ENCODE measurements around the gene APOA1. TPM values are rescaled to one million over a fixed set of nuclear protein-coding genes. Genes with fewer than 3 reads are reported as not detected.

Gene APOA1
- total and polyA plus RNA-seq, 2 donors (not counting 3 experiments of a cell fraction or from before 2014, with no cell fraction given): not detected

GRCh38 chr11:116821050-116821918 lies 16.1 kb downstream of the APOA1 start:
- dilution Hi-C loops (cut with MboI; ENCODE audit: extremely low pct_ligation_motif_present, low sequenced_read_pairs): no loop called here
- Histone ChIP-seq H3K4me3 (replicated peaks in 1 of 3; ENCODE audit: insufficient read depth in 1 of 3, low read depth in 1 of 3, low read length in 3 of 3) (no peak overlapping the region), H3K9me1 (replicated peaks; ENCODE audit: control insufficient read depth, extremely low read depth, insufficient read depth, low read length) (no peaks in the 10 kb centered on the region), H3K9me3 (replicated peaks; ENCODE audit: control insufficient read depth, insufficient read depth, low read length) (no peaks in the 10 kb centered on the region), H2AFZ (ENCODE audit: low read depth, low read length) (no peak overlapping the region), H3K36me3 (ENCODE audit: control insufficient read depth in 2 of 2, extremely low read depth in 1 of 2, insufficient read depth in 2 of 2, low read length in 2 of 2) (no peaks in the 10 kb centered on the region), H3K4me2 (ENCODE audit: insufficient read depth, low read length) (no peak overlapping the region), H4K20me1 (replicated peaks; ENCODE audit: control insufficient read depth, extremely low read depth, insufficient read depth, low read length) (no peaks in the 10 kb centered on the region), H3K79me2 (ENCODE audit: control insufficient read depth, insufficient read depth, low read length) (no peaks in the 10 kb centered on the region), H3K27ac (ENCODE audit: insufficient read depth, low read depth, low read length) (no peak overlapping the region), H3K9ac (replicated peaks; ENCODE audit: extremely low read depth, insufficient read depth, low read length) (no peak overlapping the region), H3K27me3 (ENCODE audit: control insufficient read depth in 2 of 2, insufficient read depth in 2 of 2, low read length in 2 of 2) (no peaks in the 10 kb centered on the region), H3K4me1 (ENCODE audit: control insufficient read depth, extremely low read depth, insufficient read depth, low read length) (no peaks in the 10 kb centered on the region)
- ChIA-PET CTCF (interaction anchor here (0.6 to 3.6 kb wide), 6 partner anchors 12 to 295 kb away, joined by 3 to 30 read pairs (median 4); partner anchors contain the start of genes APOA5 and ZPR1), POLR2A (no interaction called here)
- no TSS peak for BruUV-seq (replicated peaks)
- DNase-seq (ENCODE audit: low read depth, low spot score) (no peak), FAIRE-seq (no peak)
- intact Hi-C loops (cut with micrococcal nuclease): no loop called here
- TF ChIP-seq POLR2AphosphoS5 (IDR thresholded peaks at IDR 0.05; ENCODE audit: insufficient read depth, low read depth, low read length) (no peak), MYC (IDR thresholded peaks at IDR 0.05; ENCODE audit: low read depth, low read length) (no peak), EZH2 (IDR thresholded peaks at IDR 0.05; ENCODE audit: borderline replicate concordance, low read depth, low read length, severe bottlenecking) (no peak), MAX (IDR thresholded peaks at IDR 0.05; ENCODE audit: insufficient read depth, insufficient read length) (no peak), POLR2A (IDR thresholded peaks at IDR 0.05; ENCODE audit: low read depth, low read length) (no peak), JUN (IDR thresholded peaks at IDR 0.05; ENCODE audit: borderline replicate concordance, insufficient read depth, insufficient read length, low read depth) (no peak), CTCF (IDR thresholded peaks at IDR 0.05; ENCODE audit: extremely low read depth in 1 of 2, insufficient read depth in 1 of 2, low read depth in 1 of 2, low read length in 2 of 2) (no peak), FOS (IDR thresholded peaks at IDR 0.05; ENCODE audit: borderline replicate concordance, insufficient read depth, low read length) (no peak), GATA2 (IDR thresholded peaks at IDR 0.05; ENCODE audit: insufficient read depth, insufficient read length, low read depth, low read length) (no peak)

Data from endothelial cell of umbilical vein (primary cell).